DMS53 treated with DMSO at 0.1 percent for 48 hours (cell line): ENCODE measurements around the gene PHF14.
"Not testable (repeated sequence)": the region's sequence is repeated elsewhere in the genome, so short reads cannot be mapped to it uniquely, and the experiment has no call there.

Experiments
- DNase-seq: peaks from one replicate; lab custom pipeline; 2025; ENCODE audit not compliant: unreplicated experiment; lab: John Stamatoyannopoulos, UW

The PHF14 gene

DNA sequence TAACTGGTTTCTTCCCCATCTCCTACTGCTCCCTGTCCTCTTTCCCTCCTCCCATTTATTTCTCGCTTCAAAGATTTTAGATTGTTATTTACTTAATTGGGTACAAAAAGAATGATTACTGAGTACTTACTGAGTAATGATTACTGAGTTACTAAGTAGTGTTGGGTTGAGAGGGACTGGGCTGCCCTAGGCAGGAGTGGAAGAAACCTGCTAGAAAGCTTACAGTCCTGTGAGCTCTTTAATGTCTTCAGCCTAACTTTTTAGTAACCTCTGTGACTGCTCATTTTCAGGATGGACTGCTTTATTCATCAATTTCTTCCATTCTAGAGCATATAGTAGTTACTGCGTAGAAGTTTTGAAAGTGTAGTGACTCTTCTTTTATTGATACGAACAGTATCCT lies 7.6 kb downstream of the PHF14 start:
- no peak for DNase-seq

DNA sequence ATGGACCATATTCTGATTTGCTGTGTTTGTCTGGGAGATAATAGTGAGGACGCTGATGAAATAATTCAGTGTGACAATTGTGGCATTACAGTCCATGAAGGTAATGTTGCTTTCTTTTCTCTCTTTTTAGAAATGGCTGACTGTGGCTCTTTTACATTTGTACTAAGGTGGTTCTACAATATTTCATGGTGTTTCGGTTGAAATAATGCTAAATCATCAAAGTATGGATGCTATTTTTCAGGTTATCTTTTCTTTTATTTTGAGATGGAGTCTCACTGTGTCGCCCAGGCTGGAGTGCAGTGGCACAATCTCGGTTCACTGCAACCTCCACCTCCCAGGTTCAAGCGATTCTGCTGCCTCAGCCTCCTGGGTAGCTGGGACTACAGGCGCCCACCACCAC lies 17.1 kb downstream of the PHF14 start:
- DNase-seq = not testable (repeated sequence)

DNA sequence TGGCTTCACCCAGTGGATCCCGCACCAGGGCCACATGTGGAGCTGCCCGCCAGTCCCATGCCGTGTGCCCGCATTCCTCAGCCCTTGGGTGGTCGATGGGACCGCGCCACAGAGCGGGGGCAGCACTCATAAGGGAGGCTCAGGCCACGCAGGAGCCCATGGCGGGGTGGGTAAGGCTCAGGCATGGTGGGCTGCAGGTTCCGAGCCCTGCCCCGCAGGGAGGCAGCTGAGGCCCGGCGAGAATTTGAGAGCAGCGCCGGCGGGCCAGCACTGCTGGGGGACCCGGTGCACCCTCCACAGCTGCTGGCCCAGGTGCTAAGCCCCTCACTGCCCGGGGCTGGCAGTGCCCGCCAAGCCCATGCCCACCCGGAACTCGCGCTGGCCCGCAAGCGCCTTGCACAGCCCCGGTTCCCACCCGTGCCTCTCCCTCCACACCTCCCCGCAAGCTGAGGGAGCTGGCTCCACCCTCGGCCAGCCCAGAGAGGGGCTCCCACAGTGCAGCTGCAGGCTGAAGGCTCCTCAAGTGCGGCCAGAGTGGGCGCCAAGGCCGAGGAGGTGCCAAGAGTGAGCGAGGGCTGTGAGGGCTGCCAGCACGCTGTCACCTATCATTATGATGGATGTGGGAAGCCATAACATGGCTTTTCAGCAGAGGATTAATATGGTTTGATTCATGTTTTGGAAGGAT lies 22.0 kb downstream of the PHF14 start:
- not testable (repeated sequence) for DNase-seq

DNA sequence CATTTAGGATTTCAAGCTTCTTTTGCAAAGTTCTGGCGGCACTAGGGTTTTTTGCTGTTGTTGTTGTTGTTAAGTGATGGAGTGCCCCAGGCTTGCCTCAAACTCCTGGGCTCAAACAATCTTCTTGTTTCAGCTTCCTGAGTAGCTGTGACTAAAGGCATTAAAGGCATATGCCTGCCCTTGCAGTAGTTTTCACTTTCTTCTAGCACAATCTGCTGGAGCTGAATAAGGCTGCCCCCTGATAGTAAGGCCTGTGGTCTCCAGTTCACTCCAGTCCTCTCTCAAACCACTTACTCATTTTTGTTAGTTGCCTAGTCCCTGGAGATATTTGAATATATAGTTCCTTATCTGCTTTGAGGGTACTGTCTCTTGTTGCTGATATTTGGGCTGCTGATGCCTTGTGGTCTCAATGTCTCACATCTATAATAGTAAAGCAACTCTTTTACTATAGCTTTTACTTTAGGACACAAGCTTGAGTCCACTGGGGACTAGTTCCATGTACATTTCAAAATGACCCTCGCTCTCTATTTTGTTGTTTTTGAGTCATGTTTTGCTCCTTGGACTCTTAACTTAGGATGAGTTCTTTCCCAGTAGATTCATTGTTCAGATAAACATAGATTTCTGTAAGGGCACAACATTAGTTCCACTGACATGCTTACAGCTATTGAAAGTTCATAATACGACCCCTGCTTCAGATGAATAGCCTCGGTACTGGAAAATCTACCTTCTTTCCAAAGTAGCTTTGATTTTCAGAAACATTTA lies 25.5 kb downstream of the PHF14 start:
- no peak for DNase-seq

DNA sequence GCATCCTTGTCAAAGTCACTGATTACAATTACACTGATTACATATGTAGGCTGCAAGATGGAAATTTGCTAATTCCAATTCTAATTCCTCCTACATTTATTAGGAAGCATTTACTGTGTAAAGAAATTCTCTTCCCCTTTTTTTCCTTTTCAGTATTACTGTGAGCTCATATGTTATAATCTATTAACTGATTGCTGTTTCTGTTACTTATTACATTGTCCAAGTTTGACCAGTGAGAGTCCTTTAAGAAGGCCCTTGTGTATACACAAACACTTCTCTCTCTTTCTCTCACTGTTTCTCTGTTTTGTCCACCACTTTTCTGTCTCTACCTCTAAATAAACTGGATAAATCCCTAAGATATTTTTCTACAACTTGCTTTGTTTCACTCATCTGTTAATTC lies 31.5 kb downstream of the PHF14 start:
- no peak for DNase-seq

DNA sequence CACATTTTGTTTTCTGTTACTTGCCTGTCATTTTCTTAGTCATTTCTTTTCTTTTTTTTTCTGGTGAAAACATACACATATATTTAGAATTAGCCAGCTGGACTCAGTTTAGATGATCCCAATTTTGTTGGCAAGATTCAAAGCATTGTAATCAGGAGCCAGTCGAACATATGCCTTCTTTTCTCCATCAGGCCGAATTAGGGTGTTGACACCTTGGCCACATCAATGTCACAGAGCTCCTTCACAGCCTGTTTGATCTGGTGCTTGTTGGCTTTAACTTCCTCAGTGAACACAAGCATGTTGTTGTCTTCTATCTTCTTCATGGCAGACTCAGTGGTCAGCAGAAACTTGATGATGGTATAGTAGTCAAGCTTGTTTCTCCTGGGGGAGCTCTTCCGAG lies 32.6 kb downstream of the PHF14 start:
- no peak for DNase-seq

DNA sequence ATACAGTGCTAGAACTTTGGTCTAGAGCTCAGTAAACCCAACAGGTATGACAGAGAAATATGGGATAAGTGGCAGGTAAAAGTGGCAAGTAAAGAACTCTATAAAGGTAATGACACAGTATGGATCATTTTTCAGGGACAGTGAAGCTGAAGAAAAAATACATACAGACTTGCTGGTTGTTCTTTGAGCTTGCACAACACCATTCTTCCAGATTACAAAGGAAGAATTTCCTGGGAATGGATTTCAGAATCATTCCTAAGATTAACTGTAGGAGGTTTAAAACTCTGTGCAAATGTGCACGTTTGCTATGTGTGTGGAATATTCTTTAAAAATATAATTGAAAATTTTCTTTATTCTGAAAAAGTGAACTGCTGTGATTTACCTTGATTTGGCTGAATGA lies 36.0 kb downstream of the PHF14 start:
- no peak for DNase-seq

DNA sequence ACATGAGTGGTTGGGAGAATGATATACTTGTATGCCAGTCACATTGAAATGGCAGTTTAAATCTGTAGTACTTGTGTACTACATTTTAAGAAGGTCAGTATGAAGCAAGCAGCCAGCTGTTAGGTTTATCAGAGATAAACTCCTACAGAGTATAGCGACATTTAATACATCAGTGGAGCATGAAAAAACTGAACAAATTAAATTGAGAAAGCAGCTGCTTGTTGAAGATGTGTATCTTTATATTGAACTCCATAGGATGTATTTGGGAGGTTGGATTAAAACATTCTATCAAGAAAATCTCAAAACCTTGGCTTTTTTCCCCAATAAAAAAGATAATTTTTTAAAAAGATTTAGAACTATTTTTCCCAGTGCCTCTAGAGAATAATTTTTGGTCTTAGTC lies 47.8 kb downstream of the PHF14 start:
- DNase-seq = no peak

DNA sequence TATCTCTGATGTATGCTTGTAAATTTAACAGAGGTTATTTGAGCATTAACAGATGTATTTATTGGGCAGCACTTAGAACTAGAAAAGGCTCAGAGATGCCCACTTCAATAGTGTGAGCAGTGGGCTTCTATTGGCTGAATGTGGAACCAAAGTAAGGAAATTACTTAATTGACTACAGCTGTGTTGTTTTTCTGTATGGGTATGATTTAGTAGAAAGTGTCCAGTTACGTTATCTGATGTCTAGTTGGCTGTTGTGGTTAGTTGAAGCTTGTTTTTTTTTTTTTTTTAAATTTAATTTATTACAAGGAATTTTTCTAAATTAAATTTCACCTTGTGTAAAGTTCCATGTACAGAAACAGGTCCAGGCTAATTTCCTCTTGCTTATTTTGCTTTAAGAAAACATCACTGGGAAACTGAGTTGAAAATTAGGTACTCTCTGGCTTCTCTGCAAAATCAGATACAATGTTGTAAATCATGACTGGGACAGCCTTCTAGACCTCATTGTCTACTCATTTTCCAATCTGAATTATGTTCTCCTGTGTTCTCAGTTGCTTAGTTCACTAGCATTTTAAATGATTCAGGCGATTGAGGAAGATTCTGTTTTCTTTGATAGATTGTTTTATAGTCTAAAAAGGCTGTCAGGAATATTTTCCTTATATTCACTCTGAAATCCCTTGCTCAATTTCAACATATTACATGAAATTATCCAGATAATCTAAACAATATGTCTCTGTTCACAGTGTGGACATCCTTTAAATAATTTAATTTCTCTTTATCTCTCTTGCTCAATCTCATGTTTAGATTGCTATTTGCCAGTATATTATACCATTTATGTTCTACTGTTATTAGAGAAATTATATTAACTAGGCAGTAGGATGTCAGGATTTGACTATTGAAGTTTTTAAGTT lies 53.0 kb downstream of the PHF14 start:
- DNase-seq = no peak

DNA sequence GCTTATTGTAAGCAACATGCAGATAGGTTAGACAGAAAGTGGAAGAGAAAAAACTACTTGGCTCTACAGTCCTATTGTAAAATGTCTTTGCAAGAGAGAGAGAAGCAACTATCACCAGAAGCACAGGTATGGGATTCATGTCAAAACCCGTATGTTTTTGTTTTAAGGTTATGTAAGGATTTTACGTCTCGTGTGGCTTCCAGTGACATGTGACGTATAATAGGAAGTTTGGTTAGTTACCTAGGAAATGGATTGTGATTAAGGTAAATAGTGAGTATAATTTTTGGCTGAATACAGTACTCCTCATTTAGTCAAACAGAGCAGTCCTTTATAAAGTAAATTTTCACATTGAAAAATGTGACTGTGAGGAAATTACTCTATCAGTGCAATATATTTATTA lies 62.0 kb downstream of the PHF14 start:
- no peak for DNase-seq

DNA sequence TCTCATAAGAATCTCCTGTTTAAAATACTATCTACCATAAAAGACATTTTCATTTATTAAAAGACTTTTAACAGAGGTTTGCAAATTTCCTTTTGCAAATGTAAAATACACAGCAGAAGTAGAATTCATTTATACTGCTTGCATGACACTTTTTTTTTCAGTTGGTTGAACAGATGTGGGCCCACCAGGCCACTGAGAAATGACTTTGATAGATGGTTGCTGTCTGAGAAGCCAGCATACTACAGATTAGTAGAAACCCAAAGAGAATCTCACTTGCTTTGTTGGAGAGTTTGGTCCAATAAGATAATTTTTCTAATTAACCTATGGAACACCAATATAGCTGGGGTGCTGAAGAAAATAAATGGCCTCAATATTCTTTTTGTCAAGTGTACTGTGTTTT lies 66.3 kb downstream of the PHF14 start:
- no peak for DNase-seq

DNA sequence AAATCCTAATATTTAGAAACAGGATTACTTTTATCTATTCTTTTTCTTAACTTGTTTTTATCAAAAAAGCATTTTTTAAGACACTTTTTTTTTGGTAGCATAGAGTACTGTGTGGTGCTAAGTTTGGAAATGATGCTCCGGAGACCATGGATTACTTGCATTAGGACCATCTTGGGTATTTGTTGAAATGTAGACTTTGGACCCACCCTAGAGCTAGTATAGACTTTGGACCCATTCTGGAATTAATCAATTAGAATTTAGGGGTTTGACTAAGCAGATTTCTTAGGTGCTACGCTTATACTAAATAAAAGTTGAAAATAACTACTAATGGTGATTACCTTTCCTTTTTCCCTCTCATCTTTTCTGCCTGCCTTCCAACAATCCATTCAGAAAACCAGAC lies 80.4 kb downstream of the PHF14 start:
- no peak for DNase-seq

DNA sequence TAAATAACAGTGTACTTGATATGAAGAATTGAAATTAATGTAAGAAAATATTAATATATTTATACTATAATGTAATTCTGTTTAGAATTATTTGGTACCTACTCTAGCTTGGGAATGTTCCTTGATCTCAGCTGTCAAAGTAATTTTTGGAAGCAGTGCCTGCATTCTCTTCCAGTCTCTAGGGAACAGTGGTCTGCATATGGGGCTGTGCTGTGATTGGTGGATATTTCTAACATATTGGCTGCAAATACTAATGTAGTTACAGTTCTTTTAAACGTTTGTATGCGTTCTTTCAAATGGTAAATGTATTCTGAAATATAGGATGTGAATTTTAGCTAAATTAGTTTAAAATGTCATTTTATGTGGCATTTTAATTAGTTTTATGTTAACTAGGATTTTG lies 87.2 kb downstream of the PHF14 start:
- DNase-seq = no peak

DNA sequence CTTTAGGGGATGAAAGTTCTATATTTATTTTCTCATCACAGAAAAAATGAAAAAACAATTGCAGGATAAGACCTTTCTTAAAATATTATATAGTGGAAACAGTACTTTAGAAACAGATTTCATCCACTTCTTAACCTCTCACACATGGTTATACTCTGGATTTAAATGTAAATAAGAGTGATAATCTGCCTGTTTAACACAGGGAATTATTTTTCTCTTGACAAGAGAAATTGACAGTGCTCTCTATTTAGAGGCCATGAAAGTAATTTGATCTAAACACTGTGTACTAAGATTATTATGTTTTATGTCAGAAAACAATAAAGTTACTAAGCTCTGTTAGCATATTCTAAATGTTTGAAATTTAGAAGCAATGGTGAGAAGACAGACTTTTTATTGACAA lies 88.4 kb downstream of the PHF14 start:
- DNase-seq = no peak

DNA sequence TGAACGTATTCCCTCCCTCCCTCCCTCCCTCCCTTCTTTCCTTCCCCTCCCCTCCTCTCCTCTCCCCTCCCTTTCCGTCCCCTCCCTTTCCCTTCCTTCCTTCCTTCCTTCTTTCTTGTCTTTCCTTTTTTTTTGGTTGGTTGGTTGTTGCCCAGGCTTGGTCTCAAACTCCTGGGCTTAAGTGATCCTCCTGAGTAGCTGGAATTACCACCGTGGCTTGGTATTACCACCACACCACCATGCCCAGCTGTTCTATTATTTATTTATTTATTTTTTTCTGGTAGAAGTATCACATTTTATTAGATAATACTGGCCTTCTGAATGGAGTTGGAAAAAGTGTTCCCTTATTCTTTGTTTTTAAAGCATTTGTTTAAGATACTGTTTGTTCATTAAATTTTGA lies 95.9 kb downstream of the PHF14 start:
- no peak for DNase-seq

DNA sequence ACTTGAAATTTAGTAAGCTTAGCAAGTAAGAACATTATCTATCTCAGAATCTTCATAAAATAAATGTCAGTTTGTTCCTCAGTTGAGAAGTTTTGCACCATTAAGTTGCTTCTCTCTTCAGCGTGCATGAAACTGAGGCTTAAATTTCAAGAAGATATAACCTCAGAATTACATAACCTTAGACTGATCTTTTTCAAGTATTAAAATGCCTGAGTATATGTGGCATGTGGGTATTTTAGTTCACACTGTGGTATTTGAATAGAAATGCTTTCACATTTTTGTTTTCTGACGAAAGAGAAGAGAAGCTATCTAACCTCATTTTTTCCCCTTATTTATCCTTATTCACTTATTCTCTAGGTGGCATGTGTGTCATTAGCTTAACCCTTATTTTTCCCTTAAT lies 104.1 kb downstream of the PHF14 start:
- DNase-seq = no peak

DNA sequence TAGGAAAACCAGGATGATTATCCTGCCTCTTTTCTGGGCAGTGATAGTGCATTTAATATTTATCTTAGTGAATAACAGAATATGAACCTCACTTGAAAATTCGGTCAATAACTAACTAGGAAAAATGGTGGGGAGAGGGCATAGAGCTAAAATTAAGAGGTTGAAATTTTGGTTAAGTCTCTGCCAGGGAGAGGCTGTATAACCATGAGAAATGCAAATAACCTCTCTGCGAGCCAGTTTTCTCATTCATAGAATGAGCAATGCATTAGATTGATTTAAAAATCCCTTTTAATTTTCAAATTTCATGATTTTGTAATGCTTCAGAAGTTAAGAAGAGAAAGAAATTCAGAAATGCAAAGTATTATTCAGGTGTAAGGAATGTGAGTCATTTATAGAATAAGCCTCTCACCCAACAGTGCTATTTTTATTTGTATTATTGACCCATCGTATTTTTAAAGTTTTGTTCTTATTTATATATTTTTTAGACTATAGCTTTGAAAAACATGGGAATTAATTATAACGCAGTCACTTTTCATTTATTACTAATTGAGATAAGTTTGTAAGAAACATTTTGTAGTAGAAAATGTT lies 104.7 kb downstream of the PHF14 start:
- no peak for DNase-seq

DNA sequence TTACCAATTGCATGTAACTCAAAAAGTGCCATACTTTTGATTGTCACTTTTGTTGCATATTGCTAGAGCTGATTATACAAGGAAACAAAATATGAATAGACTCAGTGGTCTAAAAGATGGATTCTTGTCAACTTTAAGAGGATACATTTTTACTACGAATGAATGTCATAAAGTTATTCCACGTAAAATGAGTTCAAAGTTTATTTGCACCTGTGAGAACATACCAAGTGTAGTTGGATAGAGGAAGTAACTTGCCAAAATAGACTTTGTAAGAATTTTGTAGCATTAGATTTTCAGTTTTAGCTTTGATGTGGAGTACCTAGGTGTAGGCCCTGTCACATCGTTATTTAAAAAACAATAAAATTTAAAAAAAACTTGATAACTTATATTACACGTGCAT lies 106.2 kb downstream of the PHF14 start:
- DNase-seq = no peak

DNA sequence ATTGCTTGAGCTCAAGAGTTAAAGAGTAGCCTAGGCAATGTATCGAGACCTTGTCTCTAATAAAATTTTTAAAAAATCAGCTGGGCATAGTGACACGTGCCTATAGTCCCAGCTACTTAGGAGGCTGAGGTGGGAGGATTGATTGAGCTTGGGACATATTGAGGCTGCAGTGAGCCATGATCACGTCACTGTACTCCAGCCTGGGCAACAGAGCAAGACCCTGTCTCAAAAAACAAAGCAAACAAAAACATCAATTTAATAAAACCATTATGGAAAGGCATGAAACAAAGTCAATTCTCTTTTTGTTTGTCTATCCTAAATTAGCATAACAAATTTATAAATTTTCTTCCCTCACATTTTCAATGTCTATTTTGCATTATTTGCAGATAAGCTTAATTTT lies 108.4 kb downstream of the PHF14 start:
- DNase-seq = no peak

DNA sequence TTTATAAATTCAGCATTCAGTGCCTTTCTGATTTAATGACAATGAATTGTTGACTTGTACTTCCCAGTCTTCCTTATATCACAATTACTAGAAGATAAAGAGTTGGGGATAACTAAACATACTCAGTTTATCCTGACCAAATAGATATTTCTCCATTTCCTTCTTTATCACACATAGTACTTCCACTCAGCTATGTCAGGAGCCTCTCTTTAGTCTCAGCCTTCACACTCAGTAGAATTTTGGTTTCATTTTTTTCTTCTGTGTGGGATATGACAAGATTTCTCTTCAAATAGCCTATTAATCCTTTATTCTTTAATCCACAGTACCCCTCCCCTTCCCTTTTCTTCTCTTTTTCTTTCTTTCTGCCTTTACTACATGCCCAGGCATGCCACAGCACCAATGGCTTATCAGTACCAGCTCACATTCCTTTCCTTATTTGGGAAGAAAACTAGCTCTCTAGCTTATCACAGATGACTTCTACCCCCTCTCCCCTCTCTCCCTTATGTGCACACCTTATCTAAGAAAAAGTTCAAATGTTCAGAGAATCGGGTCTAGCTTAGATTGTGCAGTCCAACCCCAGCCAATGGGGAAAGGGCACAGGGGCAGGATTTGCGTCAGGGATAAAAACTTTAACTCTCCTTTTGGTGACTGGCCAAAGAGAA lies 109.0 kb downstream of the PHF14 start:
- no peak for DNase-seq

DNA sequence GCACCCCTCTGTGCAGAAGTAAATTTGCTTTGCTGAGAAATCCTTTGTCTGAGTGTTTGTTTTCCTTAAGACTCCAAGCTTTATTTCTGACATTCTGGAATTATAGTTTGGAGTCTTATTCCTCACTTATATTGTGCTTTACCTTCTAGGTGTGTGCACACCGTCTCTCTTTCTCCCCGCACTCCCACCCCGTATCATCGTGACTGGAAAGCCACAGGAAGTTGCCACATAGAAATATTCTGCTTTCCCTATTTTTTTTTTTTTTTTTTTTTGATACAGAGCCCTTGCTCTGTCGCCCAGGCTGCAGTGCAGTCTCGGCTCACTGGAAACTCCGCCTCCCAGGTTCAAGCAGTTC lies 109.5 kb downstream of the PHF14 start:
- DNase-seq = no peak
